Upper lobe of left lung (tissue), 6 donors: ENCODE results near the gene KLHDC3. TPM values are rescaled to one million over a fixed set of nuclear protein-coding genes. Genes with fewer than 3 reads are reported as not detected.

Experiments
- ATAC-seq, 2 donors: fragments of 200-7000 bp; cut with Tn5 transposase; one replicate each; pipeline ENCODE4 v1.9.1; 2022; ENCODE audit warnings: mild to moderate bottlenecking in 2 of 2, moderate library complexity in 2 of 2; ENCODE audit not compliant: low FRiP score in 2 of 2
- DNase-seq, 2 donors: peaks; one replicate each; pipeline ENCODE4 v3.0.0-alpha.2; 2019 to 2020
- H3K27ac ChIP-seq, 4 donors: fragments of 200-600 bp; sonication (generic); one replicate each; pipeline ENCODE4 v1.5.1; 2016 to 2019
- H3K27me3 ChIP-seq, 4 donors: fragments of 200-600 bp; sonication (generic); one replicate each; pipeline ENCODE4 v1.5.1; 2017 to 2019
- H3K36me3 ChIP-seq, 4 donors: fragments of 200-600 bp; sonication (generic); one replicate each; pipeline ENCODE4 v1.5.1; 2016 to 2019
- H3K4me1 ChIP-seq, 4 donors: fragments of 200-600 bp; sonication (generic); one replicate each; pipeline ENCODE4 v1.5.1; 2018 to 2019
- H3K4me3 ChIP-seq, 4 donors: fragments of 200-600 bp; sonication (generic); one replicate each; pipeline ENCODE4 v1.5.1; 2017 to 2019; ENCODE audit warnings: mild to moderate bottlenecking in 2 of 4, moderate library complexity in 1 of 4
- H3K9me3 ChIP-seq, 4 donors: fragments of 200-600 bp; sonication (generic); one replicate each; pipeline ENCODE4 v1.5.1; 2018 to 2019
- EP300 ChIP-seq, 4 donors: sonication (generic); formaldehyde crosslinking; IDR thresholded peaks; one replicate each; pipeline ENCODE4 v1.5.1; 2017; ENCODE audit warnings: antibody characterized with exemption in 4 of 4, control low read depth in 2 of 4
- POLR2A ChIP-seq, 4 donors: fragments of 450-650 bp; IDR thresholded peaks; one replicate each; pipeline ENCODE4 v1.5.1; 2016 to 2017; ENCODE audit warnings: antibody characterized with exemption in 4 of 4, mild to moderate bottlenecking in 2 of 4
- POLR2AphosphoS5 ChIP-seq, 2 donors: sonication (generic); formaldehyde crosslinking; IDR thresholded peaks; one replicate each; pipeline ENCODE4 v1.5.1; 2017; ENCODE audit warnings: antibody characterized with exemption in 2 of 2
- WGBS, 2 donors: methylation state at CpG; one replicate each; pipeline ENCODE4 v1.1.5; 2017 to 2018; 5-methylcytosine and 5-hydroxymethylcytosine counted together
- total RNA-seq, 6 donors: library from RNA; depleted of rRNA in 4 of 6; stranded (reverse); fragments of >200 nt in 4 of 6; gene quantifications; one replicate each; pipeline versions ENCODE4 v1.1.0 to v1.2.1, GENCODE V29; 2016 to 2021
- TF ChIP-seq, protein P1 (sequence below), 6 experiments: fragments of 450-650 bp in 4 of 6; fragments of 200-600 bp in 2 of 6; sonication (generic) in 2 of 6; IDR thresholded peaks; one replicate each; pipeline ENCODE4 v1.5.1; 2016 to 2019; ENCODE audit warnings: antibody characterized with exemption in 6 of 6
- donor health status: DM: no; HTN: no; CAD: no; lungs with moderate emphysema.
- donor health status: DM: no; HTN: yes; CAD: no; lungs with severe emphysema.

KLHDC3 gene
- total RNA-seq, 6 donors from 2014 or later: 36.7 to 74.0 (median 59.3) TPM

DNA sequence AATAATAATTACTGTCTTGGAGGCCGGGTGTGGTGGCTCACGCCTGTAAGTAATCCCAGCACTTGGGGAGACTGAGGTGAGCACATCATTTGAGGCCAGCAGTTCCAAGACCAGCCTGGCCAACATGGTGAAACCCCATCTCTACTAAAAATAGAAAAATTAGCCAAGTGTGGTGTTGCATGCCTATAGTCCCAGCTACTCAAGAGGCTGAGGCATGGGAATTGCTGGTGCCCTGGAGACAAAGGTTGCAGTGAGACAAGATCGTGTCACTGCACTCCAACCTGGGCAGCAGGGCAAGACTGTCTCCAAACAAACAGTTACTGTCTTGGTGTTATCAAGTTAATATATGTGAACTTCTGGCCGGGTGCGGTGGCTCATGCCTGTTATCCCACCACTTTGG, 12.3 kb downstream of the KLHDC3 start:
- TF ChIP-seq POLR2A (IDR thresholded peaks at IDR 0.05) (no peak), POLR2AphosphoS5 (IDR thresholded peaks at IDR 0.05) (no peak), EP300 (IDR thresholded peaks at IDR 0.05) (no peak)
- TF ChIP-seq, protein P1, sequence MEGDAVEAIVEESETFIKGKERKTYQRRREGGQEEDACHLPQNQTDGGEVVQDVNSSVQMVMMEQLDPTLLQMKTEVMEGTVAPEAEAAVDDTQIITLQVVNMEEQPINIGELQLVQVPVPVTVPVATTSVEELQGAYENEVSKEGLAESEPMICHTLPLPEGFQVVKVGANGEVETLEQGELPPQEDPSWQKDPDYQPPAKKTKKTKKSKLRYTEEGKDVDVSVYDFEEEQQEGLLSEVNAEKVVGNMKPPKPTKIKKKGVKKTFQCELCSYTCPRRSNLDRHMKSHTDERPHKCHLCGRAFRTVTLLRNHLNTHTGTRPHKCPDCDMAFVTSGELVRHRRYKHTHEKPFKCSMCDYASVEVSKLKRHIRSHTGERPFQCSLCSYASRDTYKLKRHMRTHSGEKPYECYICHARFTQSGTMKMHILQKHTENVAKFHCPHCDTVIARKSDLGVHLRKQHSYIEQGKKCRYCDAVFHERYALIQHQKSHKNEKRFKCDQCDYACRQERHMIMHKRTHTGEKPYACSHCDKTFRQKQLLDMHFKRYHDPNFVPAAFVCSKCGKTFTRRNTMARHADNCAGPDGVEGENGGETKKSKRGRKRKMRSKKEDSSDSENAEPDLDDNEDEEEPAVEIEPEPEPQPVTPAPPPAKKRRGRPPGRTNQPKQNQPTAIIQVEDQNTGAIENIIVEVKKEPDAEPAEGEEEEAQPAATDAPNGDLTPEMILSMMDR (IDR thresholded peaks at IDR 0.05): no peak
- DNase-seq: no peak

DNA sequence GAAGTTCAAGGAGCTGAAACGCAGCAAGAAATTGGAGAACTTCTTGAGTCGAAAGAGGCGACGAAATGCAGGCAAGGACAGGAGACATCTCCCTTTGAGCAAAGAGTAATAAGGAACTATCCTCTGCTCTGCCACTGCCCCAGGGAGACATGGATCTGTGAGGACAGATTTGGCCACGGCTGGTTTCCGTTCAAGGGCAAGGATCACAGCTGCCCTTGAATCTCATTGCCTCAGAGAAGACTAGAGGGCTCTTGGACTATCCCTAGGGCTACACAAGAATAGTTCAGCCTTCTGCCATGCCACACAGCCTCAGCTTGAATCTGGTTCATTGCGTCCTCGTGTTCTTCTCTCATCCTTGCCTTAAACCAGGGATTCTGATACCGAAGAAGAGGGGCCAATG, 15.1 kb downstream of the KLHDC3 start:
- Histone ChIP-seq H3K36me3 (peaks cover 46 to 97% (median 67%) of the 10 kb centered on the region in 4 donors), H3K4me3 (no peak overlapping the region)
- DNase-seq: no peak

More for the DNA sequence above, 12.3 kb downstream of the KLHDC3 start:
- 90 to 92% methylated on average over 5 of the region's 5 CpGs for WGBS, 2 donors
- H3K9me3 ChIP-seq: no peaks in the 10 kb centered on the region
- peaks cover 12 to 18% (median 13%) of the 10 kb centered on the region in 4 donors for H3K4me1 ChIP-seq
- no peaks in the 10 kb centered on the region for H3K27me3 ChIP-seq
- H3K4me3 ChIP-seq: no peak overlapping the region
- H3K36me3 ChIP-seq: peaks cover 46 to 75% (median 64%) of the 10 kb centered on the region in 4 donors
- ATAC-seq: no peak
- no peak overlapping the region for H3K27ac ChIP-seq

DNA sequence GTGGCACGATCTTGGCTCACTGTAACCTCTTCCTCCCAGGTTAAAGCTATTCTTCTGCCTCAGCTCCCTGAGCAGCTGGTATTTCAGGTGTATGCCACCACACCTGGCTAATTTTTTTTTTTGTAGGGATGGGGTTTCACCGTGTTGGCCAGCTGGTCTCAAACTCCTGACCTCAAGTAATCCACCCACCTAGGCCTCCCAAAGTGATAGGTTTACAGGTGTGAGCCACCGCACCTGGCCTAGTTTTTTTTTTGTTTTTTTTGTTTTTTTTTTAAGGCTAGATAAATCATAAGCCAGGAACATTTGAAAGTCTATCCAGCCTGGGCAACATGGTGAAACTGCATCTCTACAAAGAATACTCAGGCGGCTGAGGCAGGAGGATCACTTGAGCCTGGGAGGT, 18.3 kb downstream of the KLHDC3 start:
- Histone ChIP-seq H3K4me3 (no peak overlapping the region), H3K4me1 (no peaks in the 10 kb centered on the region), H3K27me3 (no peaks in the 10 kb centered on the region), H3K9me3 (no peaks in the 10 kb centered on the region), H3K27ac (no peak overlapping the region), H3K36me3 (peaks cover 37 to 96% (median 58%) of the 10 kb centered on the region in 4 donors)
- 94 to 95% methylated on average over 4 of the region's 4 CpGs for WGBS, 2 donors
- TF ChIP-seq POLR2AphosphoS5 (IDR thresholded peaks at IDR 0.05) (no peak), POLR2A (IDR thresholded peaks at IDR 0.05) (no peak), EP300 (IDR thresholded peaks at IDR 0.05) (no peak)
- TF ChIP-seq, protein P1 (IDR thresholded peaks at IDR 0.05): no peak
- ATAC-seq (no peak), DNase-seq (no peak)

More for the DNA sequence above, 15.1 kb downstream of the KLHDC3 start:
- no peaks in the 10 kb centered on the region for H3K27me3 ChIP-seq
- TF ChIP-seq POLR2A (IDR thresholded peaks at IDR 0.05): no peak
- TF ChIP-seq EP300 (IDR thresholded peaks at IDR 0.05): no peak
- TF ChIP-seq, protein P1 (IDR thresholded peaks at IDR 0.05): no peak
- TF ChIP-seq POLR2AphosphoS5 (IDR thresholded peaks at IDR 0.05): no peak
- ATAC-seq: no peak
- H3K4me1 ChIP-seq: no peaks in the 10 kb centered on the region
- WGBS, 2 donors: 92 to 96% methylated on average over 7 to 9 of the region's 9 CpGs
- no peaks in the 10 kb centered on the region for H3K9me3 ChIP-seq
- H3K27ac ChIP-seq: no peak overlapping the region

DNA sequence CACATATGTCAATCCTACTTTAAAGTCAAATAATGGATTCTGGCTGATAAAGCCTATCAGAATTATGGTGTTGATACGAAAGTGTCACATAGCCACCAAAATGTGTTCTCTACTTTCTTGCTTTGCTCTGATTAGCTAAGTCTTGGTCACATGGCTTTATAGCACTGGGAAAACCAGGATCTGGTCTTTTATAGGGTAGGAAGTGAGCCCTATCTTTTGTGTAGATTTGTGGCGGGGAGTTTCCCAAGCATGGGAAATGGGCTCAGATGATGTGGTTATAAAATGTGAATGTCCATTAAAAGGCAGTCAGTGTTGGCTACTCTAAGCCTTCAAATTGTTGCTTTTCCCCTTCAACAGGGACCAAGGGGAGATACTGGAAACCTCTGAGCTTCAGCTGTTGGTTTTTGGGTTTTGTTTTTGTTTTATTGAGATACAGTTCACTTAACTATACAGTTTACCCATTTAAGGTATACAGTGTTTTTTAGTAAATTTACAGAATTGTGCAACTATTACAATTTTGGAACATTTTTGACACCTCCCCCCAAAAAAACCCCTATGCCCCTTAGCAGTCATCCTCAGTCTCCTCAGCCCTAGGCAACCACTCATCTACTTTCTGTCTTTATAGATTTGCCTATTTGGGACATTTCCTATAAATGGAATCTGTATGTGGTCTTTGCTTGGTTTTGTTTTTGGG, 19.6 kb downstream of the KLHDC3 start:
- H3K27me3 ChIP-seq: no peaks in the 10 kb centered on the region
- no peak overlapping the region for H3K27ac ChIP-seq
- H3K9me3 ChIP-seq: no peaks in the 10 kb centered on the region
- no peak for ATAC-seq
- WGBS, 2 donors: 82 to 98% methylated on average over 2 of the region's 2 CpGs
- H3K4me1 ChIP-seq: no peaks in the 10 kb centered on the region
- TF ChIP-seq, protein P1 (IDR thresholded peaks at IDR 0.05): no peak
- no peak for TF ChIP-seq POLR2A (IDR thresholded peaks at IDR 0.05)
- TF ChIP-seq EP300 (IDR thresholded peaks at IDR 0.05): no peak
- TF ChIP-seq POLR2AphosphoS5 (IDR thresholded peaks at IDR 0.05): no peak
- no peak for DNase-seq
- no peak overlapping the region for H3K4me3 ChIP-seq
- peaks cover 28 to 96% (median 58%) of the 10 kb centered on the region in 4 donors for H3K36me3 ChIP-seq

DNA sequence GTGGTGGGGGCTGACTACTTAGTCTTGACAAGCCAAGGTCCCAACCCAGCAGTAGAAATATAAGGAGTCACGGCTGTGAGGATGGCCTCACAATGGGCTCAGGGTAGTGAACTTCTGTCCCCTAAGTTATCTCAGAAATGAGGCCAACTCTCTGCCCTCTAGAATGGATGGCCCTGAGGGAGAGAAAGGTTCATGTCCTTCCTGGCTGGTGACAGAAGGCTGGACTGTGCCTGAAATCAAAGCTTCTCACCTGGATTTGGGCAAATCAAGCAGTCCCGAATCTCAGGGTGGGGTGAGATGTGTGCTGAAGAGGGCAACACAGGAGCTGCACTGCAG, 20.1 kb downstream of the KLHDC3 start:
- peaks cover 23 to 96% (median 58%) of the 10 kb centered on the region in 4 donors for H3K36me3 ChIP-seq
- WGBS, 2 donors: 80 to 93% methylated on average over 2 of the region's 2 CpGs
- DNase-seq (no peak), ATAC-seq (no peak)
- H3K4me3 ChIP-seq: no peak overlapping the region
- no peak for TF ChIP-seq POLR2A (IDR thresholded peaks at IDR 0.05)
- TF ChIP-seq EP300 (IDR thresholded peaks at IDR 0.05): no peak
- no peak for TF ChIP-seq POLR2AphosphoS5 (IDR thresholded peaks at IDR 0.05)
- TF ChIP-seq, protein P1 (IDR thresholded peaks at IDR 0.05): no peak
- H3K27ac ChIP-seq: no peak overlapping the region
- no peaks in the 10 kb centered on the region for H3K4me1 ChIP-seq
- no peaks in the 10 kb centered on the region for H3K27me3 ChIP-seq
- no peaks in the 10 kb centered on the region for H3K9me3 ChIP-seq
